ENCODE results near the gene EDEM2. TPM values are rescaled to one million over a fixed set of nuclear protein-coding genes. Genes with fewer than 3 reads are reported as not detected.
"Not testable (repeated sequence)": the region's sequence is repeated elsewhere in the genome, so short reads cannot be mapped to it uniquely, and the experiment has no call there.

EDEM2 gene
- total RNA-seq, 2 donors from 2014 or later: 13.8 to 16.1 TPM

DNA sequence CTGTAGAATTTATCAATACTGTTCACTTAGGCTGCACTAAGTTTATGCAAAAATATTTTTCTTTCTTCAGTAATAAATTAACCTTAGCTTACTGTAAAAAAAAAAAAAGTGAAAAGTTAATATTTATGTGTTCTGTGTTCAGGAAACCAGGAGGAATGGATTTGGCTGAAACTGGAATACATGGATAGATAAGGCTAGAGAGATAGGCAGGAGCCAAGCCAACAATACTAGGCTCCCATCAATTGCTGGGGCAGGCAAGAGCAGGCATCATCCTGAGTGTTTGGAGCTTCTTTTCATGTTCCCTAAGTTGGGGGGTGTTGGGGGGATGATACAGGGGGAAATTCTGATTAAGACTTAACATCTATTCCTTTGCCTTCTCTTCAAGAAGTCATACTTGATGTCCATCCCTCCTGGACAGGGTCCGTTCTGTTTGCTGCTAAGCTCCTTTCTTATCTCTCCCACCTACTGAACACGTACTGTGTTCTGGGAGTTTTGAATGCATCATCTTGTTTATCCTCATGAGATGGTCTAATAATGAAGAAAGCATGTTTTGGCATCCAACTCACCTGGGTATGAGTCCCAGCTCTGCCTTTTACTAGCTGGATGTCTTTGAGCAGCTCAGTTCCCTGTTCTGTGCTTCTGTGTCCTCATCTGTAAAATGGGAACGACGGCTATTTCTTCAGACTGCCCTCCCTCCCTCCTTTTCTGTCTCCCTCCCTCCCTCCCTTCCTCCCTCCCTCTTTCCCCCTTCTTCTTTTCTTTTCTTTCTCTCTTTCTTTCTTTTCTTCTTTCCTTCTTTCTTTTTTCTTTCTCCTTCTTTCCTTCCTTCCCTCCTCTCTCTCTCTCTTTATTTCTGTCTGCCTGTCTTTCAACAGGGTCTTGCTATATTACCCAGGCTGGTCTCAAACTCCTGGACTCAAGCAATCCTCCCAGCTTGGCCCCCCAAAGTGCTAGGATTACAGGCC lies 18.4 kb upstream of the EDEM2 start:
- Histone ChIP-seq H3K27ac (peak overlapping the region in 1 of 2 donors; percentile 29), H3K9me3 (no peaks in the 10 kb centered on the region), H3K36me3 (no peaks in the 10 kb centered on the region), H3K4me3 (no peak overlapping the region), H3K4me1 (peaks cover 0 to 10% of the 10 kb centered on the region in 2 donors), H3K27me3 (no peaks in the 10 kb centered on the region)
- TF ChIP-seq, protein P1, sequence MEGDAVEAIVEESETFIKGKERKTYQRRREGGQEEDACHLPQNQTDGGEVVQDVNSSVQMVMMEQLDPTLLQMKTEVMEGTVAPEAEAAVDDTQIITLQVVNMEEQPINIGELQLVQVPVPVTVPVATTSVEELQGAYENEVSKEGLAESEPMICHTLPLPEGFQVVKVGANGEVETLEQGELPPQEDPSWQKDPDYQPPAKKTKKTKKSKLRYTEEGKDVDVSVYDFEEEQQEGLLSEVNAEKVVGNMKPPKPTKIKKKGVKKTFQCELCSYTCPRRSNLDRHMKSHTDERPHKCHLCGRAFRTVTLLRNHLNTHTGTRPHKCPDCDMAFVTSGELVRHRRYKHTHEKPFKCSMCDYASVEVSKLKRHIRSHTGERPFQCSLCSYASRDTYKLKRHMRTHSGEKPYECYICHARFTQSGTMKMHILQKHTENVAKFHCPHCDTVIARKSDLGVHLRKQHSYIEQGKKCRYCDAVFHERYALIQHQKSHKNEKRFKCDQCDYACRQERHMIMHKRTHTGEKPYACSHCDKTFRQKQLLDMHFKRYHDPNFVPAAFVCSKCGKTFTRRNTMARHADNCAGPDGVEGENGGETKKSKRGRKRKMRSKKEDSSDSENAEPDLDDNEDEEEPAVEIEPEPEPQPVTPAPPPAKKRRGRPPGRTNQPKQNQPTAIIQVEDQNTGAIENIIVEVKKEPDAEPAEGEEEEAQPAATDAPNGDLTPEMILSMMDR (IDR thresholded peaks at IDR 0.05): no peak
- no peak for DNase-seq (ENCODE audit: low spot score)

DNA sequence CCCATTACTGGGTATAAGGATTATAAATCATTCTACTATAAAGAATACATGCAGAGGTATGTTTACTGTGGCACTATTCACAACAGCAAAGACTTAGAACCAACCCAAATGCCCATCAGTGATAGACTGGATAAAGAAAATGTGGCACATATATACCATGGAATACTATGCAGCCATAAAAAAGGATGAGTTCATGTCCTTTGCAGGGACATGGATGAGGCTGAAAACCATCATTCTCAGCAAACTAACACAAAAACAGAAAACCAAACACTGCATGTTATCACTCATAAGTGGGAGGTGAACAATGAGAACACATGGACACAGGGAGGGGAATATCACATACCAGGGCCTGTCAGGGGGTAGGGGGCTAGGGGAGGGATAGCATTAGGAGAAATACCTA lies 17.4 kb upstream of the EDEM2 start:
- H3K4me3 ChIP-seq; H3K27ac ChIP-seq; H3K9me3 ChIP-seq; H3K36me3 ChIP-seq; H3K27me3 ChIP-seq; DNase-seq (ENCODE audit: low spot score): not testable (repeated sequence)
- H3K4me1 ChIP-seq: peaks cover 0 to 10% of the 10 kb centered on the region in 2 donors

DNA sequence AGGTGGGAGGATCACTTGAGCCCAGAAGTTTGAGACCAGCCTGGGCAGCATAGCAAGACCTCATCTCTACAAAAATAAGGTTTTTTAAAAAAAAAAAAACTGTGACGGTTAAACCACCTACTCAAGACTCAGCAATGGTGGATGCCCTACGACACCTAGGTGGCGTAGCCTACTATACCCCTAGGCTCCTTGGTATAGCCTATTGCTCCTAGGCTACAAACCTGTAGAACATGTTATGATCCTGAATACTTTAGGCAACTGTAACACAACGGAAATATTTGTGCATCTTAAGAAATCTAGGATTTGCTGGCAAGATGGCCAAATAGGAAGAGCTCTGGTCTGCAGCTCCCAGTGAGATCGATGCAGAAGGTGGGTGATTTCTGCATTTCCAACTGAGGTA lies 13.2 kb upstream of the EDEM2 start:
- not testable (repeated sequence) for H3K36me3 ChIP-seq; H3K9me3 ChIP-seq; H3K27ac ChIP-seq; H3K4me1 ChIP-seq; DNase-seq (ENCODE audit: low spot score); H3K4me3 ChIP-seq; H3K27me3 ChIP-seq

DNA sequence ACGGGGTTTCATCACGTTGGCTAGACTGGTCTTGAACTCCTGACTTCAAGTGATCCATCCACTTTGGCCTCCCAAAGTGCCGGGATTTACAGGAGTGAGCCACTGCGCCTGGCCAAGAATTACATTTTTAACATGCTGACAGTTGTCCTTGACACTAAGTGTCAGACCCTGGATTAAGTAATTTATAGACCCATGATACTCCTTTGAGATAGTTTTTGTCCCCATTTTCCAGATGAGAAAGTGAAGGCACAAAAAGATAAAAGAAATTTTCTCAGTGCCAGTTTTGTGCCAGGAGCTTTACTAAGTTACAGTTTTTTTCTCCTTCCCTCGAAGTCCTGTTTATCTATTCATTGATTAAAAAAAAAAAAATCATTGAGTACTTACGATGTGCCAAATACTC lies 9.8 kb upstream of the EDEM2 start:
- Histone ChIP-seq H3K4me3 (no peak overlapping the region), H3K27me3 (no peaks in the 10 kb centered on the region), H3K27ac (no peak overlapping the region), H3K4me1 (no peaks in the 10 kb centered on the region), H3K9me3 (no peaks in the 10 kb centered on the region), H3K36me3 (no peaks in the 10 kb centered on the region)
- no peak for DNase-seq (ENCODE audit: low spot score)
- TF ChIP-seq, protein P1 (IDR thresholded peaks at IDR 0.05): no peak

DNA sequence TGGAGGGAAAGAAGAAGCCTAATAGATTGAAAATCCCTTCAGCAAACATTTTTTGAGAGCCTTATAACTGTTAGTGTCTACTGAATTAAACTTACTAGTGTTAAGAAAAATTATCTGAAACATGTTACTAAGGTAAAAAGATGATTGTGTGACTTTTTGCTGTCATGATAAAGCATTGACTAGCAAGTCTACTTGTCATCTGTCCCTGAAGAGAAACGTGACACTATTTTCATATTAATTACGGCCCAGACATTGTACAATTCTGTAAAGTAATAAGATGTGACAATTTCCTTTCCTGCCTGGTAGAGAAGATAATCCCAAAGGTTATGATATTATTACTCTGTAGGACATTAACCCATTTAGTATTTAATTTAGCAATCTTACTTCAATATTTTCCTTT lies 8.8 kb upstream of the EDEM2 start:
- Histone ChIP-seq H3K27ac (no peak overlapping the region), H3K4me3 (no peak overlapping the region), H3K27me3 (no peaks in the 10 kb centered on the region), H3K9me3 (no peaks in the 10 kb centered on the region), H3K36me3 (no peaks in the 10 kb centered on the region), H3K4me1 (no peaks in the 10 kb centered on the region)
- TF ChIP-seq, protein P1 (IDR thresholded peaks at IDR 0.05): no peak
- no peak for DNase-seq (ENCODE audit: low spot score)

DNA sequence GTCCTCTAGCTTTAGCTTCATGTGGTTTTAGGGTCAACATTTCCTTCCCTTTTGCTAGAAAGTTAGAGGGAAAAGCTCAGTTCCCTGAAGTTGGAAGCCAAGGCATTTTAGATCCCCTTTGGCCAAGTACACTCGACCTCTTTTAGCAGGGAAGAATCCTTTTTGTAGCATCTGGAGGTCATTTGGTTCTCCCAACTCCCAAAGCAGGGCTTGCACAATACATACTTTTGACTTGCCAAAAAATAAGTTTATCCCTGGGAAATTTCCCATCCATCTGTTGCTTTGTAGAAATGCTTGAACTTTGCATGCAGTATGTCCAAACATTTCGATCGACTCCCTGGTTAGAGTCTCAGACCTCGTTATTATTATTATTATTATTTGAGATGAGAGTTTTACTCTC lies 4.6 kb upstream of the EDEM2 start:
- no peaks in the 10 kb centered on the region for H3K27me3 ChIP-seq
- H3K9me3 ChIP-seq: no peaks in the 10 kb centered on the region
- H3K4me3 ChIP-seq: no peak overlapping the region
- H3K27ac ChIP-seq: no peak overlapping the region
- H3K36me3 ChIP-seq: no peaks in the 10 kb centered on the region
- TF ChIP-seq, protein P1 (IDR thresholded peaks at IDR 0.05): no peak
- H3K4me1 ChIP-seq: peaks cover 0 to 11% of the 10 kb centered on the region in 2 donors
- no peak for DNase-seq (ENCODE audit: low spot score)

Measured in right atrium auricular region (tissue), 2 donors.